Stomach (tissue), 4 donors: Measurements from ENCODE around the gene TPCN2.

Experiments
- CTCF ChIP-seq, 7 experiments: fragments of 450-650 bp in 4 of 7; fragments of 200-600 bp in 3 of 7; sonication (generic) in 3 of 7; IDR thresholded peaks; one replicate each; pipeline ENCODE4 v1.5.1; 2016 to 2019; ENCODE audit warnings: antibody characterized with exemption in 7 of 7, control low read depth in 2 of 7, mild to moderate bottlenecking in 1 of 7
- EP300 ChIP-seq: sonication (generic); formaldehyde crosslinking; IDR thresholded peaks from one replicate; pipeline ENCODE4 v1.6.1; 2017; ENCODE audit warnings: antibody characterized with exemption

- no peak for TF ChIP-seq CTCF (IDR thresholded peaks at IDR 0.05)
- no peak for TF ChIP-seq EP300
These were observed 37.1 kb upstream of the TPCN2 start for GRCh38 chr11:69011624-69012091.
